Right renal pelvis (tissue), 4 donors: Measurements from ENCODE around the gene WFDC8. TPM values are rescaled to one million over a fixed set of nuclear protein-coding genes. Genes with fewer than 3 reads are reported as not detected.
"Not testable (repeated sequence)": the region's sequence is repeated elsewhere in the genome, so short reads cannot be mapped to it uniquely, and the experiment has no call there.

ENCODE experiments used
- DNase-seq, 4 donors: peaks; one replicate each; pipeline ENCODE4 v3.0.0-alpha.2; 2013; ENCODE audit warnings: low read depth in 4 of 4, low spot score in 3 of 4, missing footprints in 1 of 4
- polyA plus RNA-seq, 4 donors: library from polyadenylated mRNA; unstranded; fragments of 120-200 nt; gene quantifications; one replicate each; pipeline ENCODE4 v1.2.1, GENCODE V29; 2013; ENCODE audit not compliant: insufficient read length in 4 of 4

Gene WFDC8
- polyA plus RNA-seq = under 1 TPM in 2 of 4 donors, not detected in 2; 0.05 to 0.18 TPM

DNA sequence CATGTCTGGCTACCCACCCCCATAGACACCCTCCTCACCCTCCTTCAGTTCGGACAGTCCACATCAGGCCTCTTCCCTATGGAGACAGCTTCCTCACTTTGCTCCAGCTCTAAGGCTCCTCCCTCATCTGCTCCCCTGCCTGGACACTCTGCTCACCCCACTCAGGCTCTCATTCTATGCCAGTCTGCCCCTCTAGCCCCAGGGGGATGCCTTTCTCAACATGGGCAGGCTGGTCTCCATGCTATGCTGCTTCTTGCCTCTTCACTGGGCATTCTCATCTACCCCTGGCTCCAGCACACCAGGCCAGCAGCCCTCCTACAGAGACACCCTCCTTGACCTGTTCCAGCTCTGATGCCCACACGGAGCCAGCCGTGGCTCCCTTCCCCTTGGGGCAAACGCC, at the start of gene WFDC8:
Gene WFDC8 (minus strand): TSS at position 101 of the 400 bp plus-strand sequence. CDS start 37 bp downstream, at position 64.
- DNase-seq = no peak

DNA sequence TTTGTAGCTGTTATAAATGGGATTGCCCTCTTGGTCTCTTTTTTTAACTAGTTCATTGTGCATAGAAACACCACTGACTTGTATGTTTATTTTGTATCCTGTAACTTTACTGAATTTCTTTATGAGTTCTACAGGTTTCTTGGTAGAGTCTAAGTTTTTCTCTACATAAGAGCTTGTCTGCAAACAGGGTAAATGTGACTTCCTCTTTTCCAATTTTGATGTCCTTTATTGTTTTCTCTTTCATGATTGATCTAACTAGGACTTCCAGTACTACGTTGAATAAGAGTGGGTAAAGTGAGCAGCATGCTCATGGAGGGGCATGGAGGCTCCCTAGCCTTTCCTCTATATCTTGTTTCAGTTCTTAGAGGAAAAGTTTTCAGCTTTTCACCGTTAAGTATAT, 47.5 kb upstream of the WFDC8 start:
- no peak for DNase-seq

DNA sequence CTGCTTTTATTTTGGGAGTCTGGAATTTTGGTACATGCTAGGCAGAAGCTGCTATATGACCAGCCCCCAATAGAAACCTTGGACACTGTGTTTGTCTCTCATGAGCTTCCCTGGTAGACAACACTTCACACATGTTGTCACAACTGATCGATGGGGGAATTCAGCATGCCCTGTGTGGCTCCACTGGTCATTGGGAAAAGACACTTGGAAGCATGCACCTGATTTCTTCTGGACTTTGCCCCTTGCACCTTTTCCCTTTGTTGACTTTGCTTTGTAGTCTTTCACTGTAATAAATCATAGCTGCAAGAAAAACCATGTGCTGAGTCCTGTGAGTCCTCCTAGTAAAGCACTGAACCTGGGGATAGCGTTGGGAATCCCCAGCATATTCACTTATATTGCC, 42.5 kb upstream of the WFDC8 start:
- no peak for DNase-seq

DNA sequence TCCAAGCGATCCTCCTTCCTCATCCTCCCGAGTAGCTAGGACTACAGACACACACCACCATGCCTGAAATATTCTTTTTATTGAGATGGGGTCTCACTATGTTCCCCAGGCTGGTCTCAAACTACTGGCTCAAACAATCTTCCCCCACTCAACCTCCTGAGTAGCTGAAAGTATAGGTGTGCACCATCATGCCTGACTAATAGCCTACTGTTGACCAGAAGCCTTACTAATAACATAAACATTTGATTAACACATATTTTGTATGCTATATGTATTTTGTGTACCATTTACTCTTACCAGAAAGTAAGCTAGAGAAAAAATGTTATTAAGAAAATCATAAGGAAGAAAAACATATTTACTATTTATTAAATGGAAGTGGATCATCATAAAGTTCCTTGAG, 38.5 kb upstream of the WFDC8 start:
- no peak for DNase-seq

DNA sequence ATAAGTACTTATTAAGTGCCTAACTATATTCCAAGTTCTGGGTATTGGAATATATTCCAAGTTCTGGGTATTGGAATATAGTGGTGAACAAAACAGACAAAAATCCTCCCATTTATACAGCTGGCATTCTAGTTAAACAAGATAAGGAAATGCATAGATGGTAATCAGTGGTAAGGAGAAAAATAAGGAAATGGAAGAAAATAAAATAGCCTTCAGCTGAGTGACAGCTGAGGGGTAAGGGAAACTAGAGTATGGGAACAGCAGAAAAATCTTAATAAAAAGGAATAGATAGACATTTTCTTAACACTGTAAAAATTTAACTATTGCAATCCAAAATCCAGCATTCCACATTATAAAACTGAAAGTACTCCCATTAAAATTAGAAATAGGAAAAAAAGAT, 33.2 kb upstream of the WFDC8 start:
- DNase-seq = no peak

- DNase-seq = no peak
Measured at GRCh38 chr20:45611054-45611453, 32.0 kb upstream of the WFDC8 start.

- no peak for DNase-seq
Measured at GRCh38 chr20:45607810-45608209, 28.7 kb upstream of the WFDC8 start.

- no peak for DNase-seq
Measured at GRCh38 chr20:45595235-45595634, 16.2 kb upstream of the WFDC8 start.

DNA sequence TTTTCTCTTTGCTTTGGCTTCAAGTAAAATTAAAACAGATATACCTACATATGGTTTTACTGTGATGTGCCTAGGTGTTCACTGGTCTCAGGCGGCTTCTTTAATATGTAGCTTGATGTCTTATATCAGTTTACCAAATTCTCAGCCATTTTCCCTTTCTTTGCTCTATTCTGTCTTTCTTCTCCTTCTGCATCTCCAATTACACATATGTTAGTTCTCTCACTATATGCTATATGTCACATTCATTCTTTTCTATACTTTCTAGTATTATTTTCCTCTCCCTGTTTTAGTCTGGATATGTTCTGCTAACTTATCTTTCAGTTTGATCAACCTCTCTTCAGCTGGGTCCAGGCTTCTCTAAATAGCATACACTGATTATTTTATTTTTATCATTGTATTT, 14.4 kb upstream of the WFDC8 start:
- DNase-seq = no peak

- DNase-seq = no peak
Measured at GRCh38 chr20:45592574-45593189, 13.6 kb upstream of the WFDC8 start.

DNA sequence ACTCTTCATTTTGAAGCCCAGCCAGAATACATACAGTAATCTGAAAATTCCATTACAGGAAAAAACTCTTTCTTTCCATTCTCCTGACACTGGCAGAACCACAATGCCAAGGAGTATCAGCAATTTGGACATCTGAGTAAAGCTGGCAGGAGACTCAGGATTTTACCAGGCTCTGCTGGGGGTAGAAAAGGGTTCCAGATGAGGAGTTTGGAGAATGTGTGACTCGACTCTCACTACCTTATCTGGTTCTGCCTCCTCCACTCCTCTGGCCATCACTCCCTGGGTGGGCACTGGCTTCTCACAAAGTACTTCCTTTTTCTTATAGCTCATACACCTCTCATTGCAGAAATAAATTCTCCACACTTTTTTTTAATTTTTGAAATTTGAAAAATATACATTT, 10.6 kb upstream of the WFDC8 start:
- no peak for DNase-seq

GRCh38 chr20:45588800-45589199, 9.7 kb upstream of the WFDC8 start:
- DNase-seq = no peak

GRCh38 chr20:45585986-45586385, 6.9 kb upstream of the WFDC8 start:
- not testable (repeated sequence) for DNase-seq

- DNase-seq = not testable (repeated sequence)
Measured at GRCh38 chr20:45584294-45584693, 5.2 kb upstream of the WFDC8 start.

- no peak for DNase-seq
Measured at GRCh38 chr20:45583502-45583901, 4.4 kb upstream of the WFDC8 start.

DNA sequence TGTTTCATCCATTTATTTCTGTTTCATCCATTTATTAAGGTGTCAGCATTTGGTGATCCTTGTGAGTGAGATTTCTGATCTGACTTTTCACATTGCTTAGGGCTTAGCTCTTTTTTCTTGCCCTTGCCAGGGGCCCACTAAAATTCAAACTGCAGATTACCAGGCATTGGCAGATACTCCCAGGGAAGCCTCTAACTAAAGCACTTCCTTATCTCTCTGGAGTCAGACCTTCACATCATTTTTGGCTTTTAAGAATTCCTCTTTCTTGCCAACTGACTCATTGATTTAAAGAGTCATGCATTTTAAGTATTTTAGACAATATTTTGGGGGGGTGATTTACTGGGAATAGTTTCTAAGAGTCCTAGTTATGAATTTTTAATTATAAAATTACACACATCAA, 2.6 kb upstream of the WFDC8 start:
- no peak for DNase-seq

DNA sequence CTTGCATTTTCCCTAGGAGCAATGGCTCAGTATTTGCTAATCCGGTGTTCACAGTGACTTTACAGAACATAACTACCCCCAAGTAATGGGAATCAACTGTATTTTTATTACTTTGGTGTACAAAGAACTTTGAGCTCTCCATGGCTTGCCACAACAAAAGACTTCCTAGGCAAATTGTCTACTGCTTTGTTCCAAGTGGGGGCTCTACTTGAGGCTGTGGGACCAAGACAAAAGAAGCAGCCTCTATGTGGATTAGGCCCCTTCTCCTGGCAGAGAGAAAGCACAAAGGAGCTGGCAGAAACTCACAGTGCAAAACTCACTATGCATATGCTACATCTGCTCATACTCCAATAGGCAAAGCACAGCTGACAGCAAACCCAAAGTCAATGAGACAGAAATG, 853 bp downstream of the WFDC8 start:
- no peak for DNase-seq

DNA sequence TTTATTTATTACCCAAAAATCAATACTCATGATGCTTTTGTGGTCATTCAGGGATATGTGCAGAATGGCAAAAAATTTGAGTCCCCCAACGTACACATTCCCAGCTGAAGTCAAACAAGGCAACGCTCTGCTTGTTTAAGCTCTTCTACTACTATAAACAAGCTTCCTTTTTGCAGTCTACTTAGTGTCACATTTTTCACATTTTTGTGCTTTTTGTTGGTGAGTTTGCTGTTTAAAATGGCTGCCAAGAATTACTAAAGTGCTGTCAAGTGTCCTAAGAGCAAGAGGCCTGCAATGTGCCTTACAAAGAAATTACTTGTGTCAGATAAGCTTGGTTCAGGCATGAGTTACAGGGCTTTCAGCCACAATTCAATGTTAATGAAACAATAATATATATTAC, 2.1 kb downstream of the WFDC8 start:
- peak in 3 of 4 donors; percentile 9 to 23 (median 10) for DNase-seq

GRCh38 chr20:45575931-45576330, 3.2 kb downstream of the WFDC8 start:
- DNase-seq = no peak

DNA sequence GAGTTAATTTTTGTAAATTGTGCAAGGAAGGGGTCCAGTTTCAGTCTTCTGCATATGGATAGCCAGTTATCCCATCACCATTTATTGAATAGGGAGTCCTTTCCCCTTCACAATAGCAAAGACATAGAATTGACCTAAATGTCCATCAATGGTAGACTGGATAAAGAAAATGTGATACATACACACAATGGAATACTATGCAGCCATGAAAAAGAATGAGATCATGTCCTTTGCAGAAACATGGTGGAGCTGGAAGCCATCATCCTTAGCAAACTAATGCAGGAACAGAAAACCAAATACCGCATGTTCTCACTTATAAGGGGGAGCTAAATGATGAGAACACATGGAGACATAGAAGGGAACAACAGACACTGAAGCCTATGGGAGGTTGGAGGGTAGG, 9.4 kb downstream of the WFDC8 start:
- DNase-seq = not testable (repeated sequence)

DNA sequence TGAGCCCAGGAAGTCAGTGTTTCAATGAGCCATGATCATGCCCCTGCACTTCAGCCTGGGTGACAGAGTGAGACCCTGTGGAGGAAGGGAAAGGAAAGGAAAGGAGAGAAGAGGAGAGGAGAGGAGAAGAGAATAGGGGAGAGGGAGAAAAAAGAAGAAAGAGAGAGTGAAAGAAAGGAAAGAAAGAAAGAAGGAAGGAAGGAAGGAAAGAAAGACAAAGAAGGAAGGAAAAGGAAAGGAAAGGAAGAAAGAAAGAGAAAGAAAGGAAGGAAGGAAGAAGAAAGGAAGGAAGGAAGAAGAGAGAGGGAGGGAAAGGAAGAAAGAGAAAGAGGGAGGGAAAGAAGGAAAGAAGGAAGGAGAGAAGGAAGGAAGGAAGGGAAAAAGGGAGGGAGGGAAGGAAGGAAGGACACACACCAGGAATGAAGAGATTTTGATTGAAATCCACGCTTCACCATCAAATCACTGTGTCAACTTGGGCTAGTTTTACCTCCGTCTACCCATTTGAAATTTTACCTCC, 14.3 kb downstream of the WFDC8 start:
- DNase-seq = no peak

DNA sequence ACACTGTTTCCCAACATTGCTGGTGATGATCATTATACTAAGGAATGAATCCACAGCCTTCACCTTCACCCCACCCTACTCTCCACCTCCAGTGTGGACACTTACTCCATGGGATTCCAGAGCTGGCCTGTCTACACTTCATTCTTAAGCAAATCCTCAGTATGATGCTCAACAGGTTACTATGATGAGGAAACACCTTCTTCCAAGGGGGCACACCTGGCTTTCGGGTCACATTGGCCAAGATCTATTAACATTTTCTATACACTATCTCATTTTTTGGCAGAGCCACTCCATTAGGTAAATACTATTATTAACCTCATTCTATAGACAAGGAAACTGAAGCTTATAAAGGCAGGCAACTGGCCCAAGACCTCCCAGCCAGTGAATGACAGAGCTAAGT, 23.9 kb downstream of the WFDC8 start:
- DNase-seq = no peak

GRCh38 chr20:45552456-45552855, 26.6 kb downstream of the WFDC8 start:
- DNase-seq = no peak
